SJSA1 (cell line): ENCODE results near the gene LZTR1. TPM values are rescaled to one million over a fixed set of nuclear protein-coding genes. Genes with fewer than 3 reads are reported as not detected.

Experiments
- DNase-seq, 2 experiments: peaks; one replicate each; pipeline ENCODE4 v3.0.0-alpha.2; 2015 to 2020; ENCODE audit warnings: low spot score in 2 of 2, low read depth in 1 of 2
- H3K27ac ChIP-seq: fragments of 250-450 bp; sonication (Bioruptor Pico); 2 replicates; pipeline ENCODE4 v1.5.1; 2020; ENCODE audit warnings: mild to moderate bottlenecking, moderate library complexity
- H3K27me3 ChIP-seq: fragments of 250-450 bp; sonication (Bioruptor Pico); replicated peaks from 2 replicates; pipeline ENCODE4 v1.5.1; 2020; ENCODE audit warnings: mild to moderate bottlenecking, moderate library complexity
- H3K36me3 ChIP-seq: fragments of 250-450 bp; sonication (Bioruptor Pico); 2 replicates; pipeline ENCODE4 v1.5.1; 2020; ENCODE audit warnings: mild to moderate bottlenecking
- H3K4me1 ChIP-seq: fragments of 250-450 bp; sonication (Bioruptor Pico); replicated peaks from 2 replicates; pipeline ENCODE4 v1.6.1; 2021; ENCODE audit warnings: mild to moderate bottlenecking
- H3K4me3 ChIP-seq: fragments of 250-450 bp; sonication (Bioruptor Pico); 2 replicates; pipeline ENCODE4 v1.5.1; 2020; ENCODE audit warnings: mild to moderate bottlenecking
- H3K9me3 ChIP-seq: fragments of 250-450 bp; sonication (Bioruptor Pico); replicated peaks from 2 replicates; pipeline ENCODE4 v1.5.1; 2020; ENCODE audit warnings: mild to moderate bottlenecking
- total RNA-seq: library from RNA; depleted of rRNA; stranded (reverse); fragments of >200 nt; shearing (Covaris generic); gene quantifications from 2 replicates; pipeline ENCODE4 v1.2.3, GENCODE V29; 2014

Gene LZTR1
- total RNA-seq, 1 experiment from 2014 or later: 21.9 TPM

DNA sequence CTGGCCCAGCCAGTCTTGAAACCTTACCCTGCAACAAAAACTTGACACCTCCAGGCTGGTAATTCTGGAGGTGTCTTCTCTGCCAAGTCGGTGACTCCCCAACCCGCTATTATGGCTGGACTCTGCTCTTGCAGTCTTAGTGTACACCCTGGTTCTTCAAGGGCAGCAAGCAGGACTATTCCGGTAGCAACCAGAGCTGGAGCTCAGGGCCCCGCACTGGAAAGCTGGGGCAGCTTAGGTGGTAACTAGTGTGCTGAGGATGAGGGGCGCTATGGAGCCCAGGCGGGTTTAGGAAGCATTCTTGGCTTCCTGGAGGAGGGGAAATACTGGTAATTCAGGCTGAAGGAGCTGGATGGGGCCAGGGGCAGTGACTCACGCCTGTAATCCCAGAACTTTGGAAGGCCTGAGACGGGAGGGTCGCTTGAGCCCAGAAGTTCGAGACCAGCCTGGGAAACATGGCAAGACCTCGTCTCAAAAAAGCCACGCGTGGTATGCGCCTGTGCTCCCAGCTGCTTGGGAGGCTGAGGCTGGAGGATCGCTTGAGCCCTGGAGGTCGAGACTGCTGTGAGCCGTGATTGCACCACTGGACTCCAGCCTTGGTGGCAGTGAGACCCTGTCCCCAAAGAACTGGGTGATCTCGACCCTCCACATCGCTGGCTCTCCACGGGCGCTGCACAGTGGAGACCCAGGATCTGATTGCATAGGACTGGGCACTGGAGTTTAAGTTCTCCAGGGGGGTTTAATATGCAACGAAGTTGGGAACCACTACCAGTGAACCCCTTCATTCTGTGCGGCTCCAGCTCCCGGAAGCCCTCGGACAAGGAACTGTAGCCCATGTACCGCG, 25.6 kb upstream of the LZTR1 start:
- Histone ChIP-seq H3K27ac (no peak overlapping the region), H3K4me3 (no peak overlapping the region; the same call in 1 of the 2 replicates), H3K9me3 (no peaks in the 10 kb centered on the region), H3K4me1 (peaks cover 11% of the 10 kb centered on the region), H3K36me3 (peaks cover 31% of the 10 kb centered on the region), H3K27me3 (peaks cover 6% of the 10 kb centered on the region; the same call in 1 of the 2 replicates)
- DNase-seq: no peak

DNA sequence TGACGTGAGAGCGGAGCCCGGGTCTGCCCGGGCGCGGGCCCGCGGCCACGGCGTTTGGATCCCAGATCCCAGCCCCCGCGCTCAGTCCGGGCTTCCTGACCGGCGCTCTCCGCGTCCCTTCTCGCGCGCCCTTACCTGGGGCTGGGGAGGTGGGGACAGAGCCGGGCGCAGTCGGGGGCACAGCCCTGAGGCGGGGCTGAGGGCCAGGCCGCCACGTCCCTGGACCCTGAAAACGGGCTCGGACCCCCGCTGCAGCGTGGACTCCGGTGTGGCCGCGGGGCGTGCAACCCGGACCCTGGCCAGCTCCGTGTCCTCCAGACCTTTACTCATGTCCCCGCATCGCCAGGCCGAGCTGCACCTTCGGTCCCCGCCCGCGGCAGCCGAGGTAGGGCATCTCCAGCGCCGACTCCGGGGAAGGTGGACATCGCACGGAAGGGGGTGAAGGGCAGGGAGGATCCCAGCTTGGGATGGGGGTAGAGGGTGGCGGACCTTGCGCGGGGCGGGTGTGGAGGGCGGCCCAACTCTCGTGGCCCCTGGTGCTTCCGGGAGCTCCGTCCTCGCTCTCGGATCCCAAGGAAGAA, 24.9 kb upstream of the LZTR1 start:
- DNase-seq: no peak
- Histone ChIP-seq H3K4me1 (peaks cover 11% of the 10 kb centered on the region), H3K9me3 (no peaks in the 10 kb centered on the region), H3K36me3 (peaks cover 24% of the 10 kb centered on the region), H3K4me3 (peak overlapping the region; percentile 29), H3K27ac (no peak overlapping the region), H3K27me3 (peaks cover 6% of the 10 kb centered on the region; the same call in 1 of the 2 replicates)

- Histone ChIP-seq H3K36me3 (peaks cover 17% of the 10 kb centered on the region), H3K4me3 (peak overlapping the region; percentile 29), H3K27ac (no peak overlapping the region), H3K27me3 (peaks cover 6% of the 10 kb centered on the region; the same call in 1 of the 2 replicates), H3K9me3 (no peaks in the 10 kb centered on the region), H3K4me1 (peaks cover 11% of the 10 kb centered on the region)
- DNase-seq: no peak
These were observed 24.2 kb upstream of the LZTR1 start for GRCh38 chr22:20957683-20958431.

DNA sequence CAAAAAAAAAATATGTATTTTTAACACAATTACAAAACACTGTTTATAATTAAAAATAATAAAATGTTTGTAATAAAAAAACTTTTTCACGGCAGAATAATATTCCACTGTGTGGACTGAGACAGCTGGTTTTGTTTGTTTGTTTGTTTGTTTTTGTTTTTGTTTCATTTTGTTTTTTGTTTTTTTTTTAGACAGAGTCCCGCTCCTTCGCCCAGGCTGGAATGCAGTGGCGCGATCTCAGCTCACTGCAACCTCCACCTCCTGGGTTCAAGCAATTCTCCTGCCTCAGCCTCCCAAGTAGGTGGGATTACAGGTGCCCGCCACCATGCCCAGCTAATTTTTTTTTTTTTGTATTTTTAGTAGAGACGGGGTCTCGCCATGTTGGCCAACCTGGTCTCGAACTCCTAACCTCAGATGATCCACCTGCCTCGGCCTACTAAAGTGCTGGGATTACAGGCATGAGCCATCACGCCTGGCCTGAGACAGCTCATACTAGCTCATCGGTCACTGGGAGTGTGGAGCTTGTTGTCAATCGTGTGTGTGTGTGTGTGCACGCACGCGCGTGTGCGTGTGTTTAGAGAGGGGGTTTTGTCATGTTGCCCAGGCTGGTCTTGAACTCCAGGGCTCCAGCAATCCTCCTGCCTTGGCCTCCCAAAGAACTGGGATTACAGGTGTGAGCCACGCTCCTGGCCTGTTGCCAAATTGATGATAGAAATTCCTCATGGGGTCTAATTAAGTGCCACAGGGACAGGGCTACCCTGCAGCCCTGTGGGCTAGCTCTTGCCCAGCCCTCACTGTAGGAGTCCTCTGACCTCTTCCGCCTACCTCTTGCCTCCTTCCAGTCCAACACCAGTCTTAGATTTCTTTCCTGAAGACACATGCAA, 22.3 kb upstream of the LZTR1 start:
- DNase-seq: no peak
- Histone ChIP-seq H3K27ac (no peak overlapping the region), H3K4me3 (no peak overlapping the region), H3K4me1 (peaks cover 11% of the 10 kb centered on the region), H3K36me3 (no peaks in the 10 kb centered on the region), H3K27me3 (peaks cover 12% of the 10 kb centered on the region), H3K9me3 (no peaks in the 10 kb centered on the region)

GRCh38 chr22:20960609-20961008, 21.5 kb upstream of the LZTR1 start:
- no peak overlapping the region for H3K27ac ChIP-seq
- H3K9me3 ChIP-seq: no peaks in the 10 kb centered on the region
- no peak overlapping the region for H3K4me3 ChIP-seq
- no peak for DNase-seq
- peaks cover 18% of the 10 kb centered on the region for H3K27me3 ChIP-seq
- no peaks in the 10 kb centered on the region for H3K36me3 ChIP-seq
- H3K4me1 ChIP-seq: peaks cover 11% of the 10 kb centered on the region

DNA sequence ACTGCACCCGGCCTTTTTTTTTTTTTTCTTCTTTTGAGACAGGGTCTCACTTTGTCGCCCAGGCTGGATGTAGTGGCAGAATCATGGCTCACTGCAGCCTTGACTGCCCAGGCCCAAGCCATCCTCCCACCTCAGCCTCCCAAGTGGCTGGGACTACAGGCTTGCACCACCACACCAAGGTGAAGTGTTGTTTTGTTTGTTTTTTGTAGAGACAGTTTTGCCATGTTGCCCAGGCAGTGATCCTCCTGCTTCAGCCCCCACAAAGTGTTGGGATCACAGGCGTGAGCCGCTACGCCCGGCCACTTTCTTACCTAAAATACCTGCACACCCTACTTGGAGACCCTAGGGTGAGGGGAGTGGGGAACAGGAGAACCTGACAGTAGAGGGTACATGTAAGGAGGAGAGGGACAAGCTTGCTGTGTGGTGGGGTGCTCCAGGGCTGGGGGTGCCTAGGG, 19.6 kb upstream of the LZTR1 start:
- no peak overlapping the region for H3K4me3 ChIP-seq
- no peaks in the 10 kb centered on the region for H3K36me3 ChIP-seq
- peaks cover 15% of the 10 kb centered on the region for H3K27me3 ChIP-seq
- H3K27ac ChIP-seq: no peak overlapping the region
- no peaks in the 10 kb centered on the region for H3K4me1 ChIP-seq
- DNase-seq: no peak
- no peaks in the 10 kb centered on the region for H3K9me3 ChIP-seq

- H3K4me1 ChIP-seq: no peaks in the 10 kb centered on the region
- H3K27ac ChIP-seq: no peak overlapping the region
- H3K27me3 ChIP-seq: peaks cover 15% of the 10 kb centered on the region
- H3K36me3 ChIP-seq: no peaks in the 10 kb centered on the region
- no peaks in the 10 kb centered on the region for H3K9me3 ChIP-seq
- DNase-seq: no peak
- no peak overlapping the region for H3K4me3 ChIP-seq
These were observed 18.7 kb upstream of the LZTR1 start for GRCh38 chr22:20963201-20964052.

GRCh38 chr22:20964090-20964798, 17.9 kb upstream of the LZTR1 start:
- no peak overlapping the region for H3K27ac ChIP-seq
- no peaks in the 10 kb centered on the region for H3K4me1 ChIP-seq
- H3K4me3 ChIP-seq: no peak overlapping the region
- no peak for DNase-seq
- no peaks in the 10 kb centered on the region for H3K9me3 ChIP-seq
- H3K36me3 ChIP-seq: no peaks in the 10 kb centered on the region
- peaks cover 15% of the 10 kb centered on the region for H3K27me3 ChIP-seq

- Histone ChIP-seq H3K9me3 (no peaks in the 10 kb centered on the region), H3K4me3 (no peak overlapping the region), H3K27ac (no peak overlapping the region), H3K27me3 (peaks cover 15% of the 10 kb centered on the region), H3K36me3 (no peaks in the 10 kb centered on the region), H3K4me1 (no peaks in the 10 kb centered on the region)
- no peak for DNase-seq
These were observed 17.3 kb upstream of the LZTR1 start for GRCh38 chr22:20964799-20965103.

DNA sequence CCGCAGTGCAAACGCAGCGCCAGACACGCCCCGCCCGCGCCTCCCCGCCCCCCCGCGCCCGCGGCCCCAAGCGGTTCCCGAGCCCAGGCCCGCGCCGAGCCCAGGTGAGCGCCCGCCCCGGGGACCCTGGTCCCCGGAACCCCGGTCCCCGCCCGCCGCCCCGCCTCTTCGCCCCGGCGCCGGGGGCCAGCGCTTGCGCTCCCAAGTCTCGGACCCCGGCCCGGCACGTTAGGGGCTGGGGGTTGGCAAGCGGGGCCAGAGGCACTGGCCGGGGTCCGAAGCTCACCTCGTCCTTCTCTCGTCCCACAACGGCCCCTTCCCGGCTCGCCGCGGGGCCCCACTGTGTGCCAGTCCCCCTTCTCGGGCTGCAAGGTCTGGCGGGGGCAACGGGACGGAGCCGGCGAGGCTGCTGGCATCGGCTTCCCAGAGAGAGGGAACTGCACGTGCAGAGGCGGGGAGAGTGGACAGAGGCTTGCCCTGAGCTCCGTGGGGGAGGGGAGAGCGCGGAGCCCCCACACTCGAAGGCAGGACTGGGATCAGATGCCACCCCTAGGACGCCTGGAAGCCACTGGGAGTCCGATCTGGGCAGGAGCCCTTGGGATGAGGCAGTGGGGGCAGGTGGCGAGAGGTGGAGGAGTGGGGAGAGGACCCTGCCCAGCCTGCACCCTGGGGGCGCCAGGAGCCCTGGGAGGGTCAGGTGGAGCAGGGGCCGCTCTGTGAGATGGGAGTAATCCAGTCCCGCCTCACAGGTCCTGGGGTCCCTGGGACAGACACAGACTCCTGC, 16.8 kb upstream of the LZTR1 start:
- Histone ChIP-seq H3K36me3 (no peaks in the 10 kb centered on the region), H3K4me1 (no peaks in the 10 kb centered on the region), H3K27me3 (peaks cover 15% of the 10 kb centered on the region), H3K9me3 (no peaks in the 10 kb centered on the region), H3K4me3 (no peak overlapping the region), H3K27ac (no peak overlapping the region)
- DNase-seq: no peak

DNA sequence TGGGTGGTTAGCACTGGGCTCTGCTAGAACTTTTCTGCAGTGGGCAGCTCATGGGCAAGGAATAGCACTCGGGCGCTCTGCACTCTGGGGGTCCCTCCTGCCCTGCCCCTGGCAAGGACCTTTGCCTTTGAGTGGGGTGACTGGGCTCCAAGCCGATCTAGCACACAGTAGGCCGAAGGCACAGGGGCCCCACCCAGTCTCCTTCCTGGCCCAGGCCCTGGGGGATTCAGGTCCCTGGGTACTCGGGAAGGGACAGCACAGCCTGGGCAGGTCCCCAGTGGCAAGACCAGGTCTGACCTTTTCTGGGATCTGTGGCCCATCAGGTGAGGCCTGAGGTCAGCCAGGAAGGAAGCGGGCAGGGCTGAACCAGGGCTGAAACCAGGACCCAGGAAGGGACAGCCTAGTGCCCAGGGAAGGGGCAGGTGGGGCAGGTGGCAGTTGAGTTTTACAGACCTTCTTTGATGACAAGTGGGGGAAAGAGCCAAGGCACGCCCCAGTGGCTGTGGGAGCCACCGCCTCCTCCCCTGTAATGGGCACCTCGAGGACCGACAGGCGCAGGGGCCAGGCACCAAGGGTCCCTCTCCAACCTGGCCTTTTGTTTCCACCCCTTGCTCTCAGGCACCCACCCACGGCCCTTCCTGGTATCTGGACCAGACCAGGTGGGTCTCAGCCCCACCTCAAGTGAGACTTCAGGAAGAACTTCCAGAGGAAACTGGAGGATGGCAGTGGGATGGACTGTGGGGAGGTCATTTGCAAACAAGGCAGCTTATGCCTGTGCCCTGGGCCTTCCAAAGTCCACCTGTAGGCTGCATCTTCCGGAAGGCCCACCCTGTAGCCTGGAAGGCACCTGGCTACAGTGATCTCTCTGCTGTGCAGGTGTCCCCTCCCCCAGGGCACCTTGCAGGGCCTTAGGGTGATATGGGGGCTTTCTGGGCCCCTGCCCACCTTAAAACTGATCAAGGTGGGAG, 15.9 kb upstream of the LZTR1 start:
- no peak overlapping the region for H3K27ac ChIP-seq
- no peak for DNase-seq

More for the DNA sequence above, 15.9 kb upstream of the LZTR1 start:
- H3K4me1 ChIP-seq: no peaks in the 10 kb centered on the region
- H3K27me3 ChIP-seq: peaks cover 15% of the 10 kb centered on the region
- H3K9me3 ChIP-seq: no peaks in the 10 kb centered on the region
- H3K4me3 ChIP-seq: no peak overlapping the region
- no peaks in the 10 kb centered on the region for H3K36me3 ChIP-seq
